Superior temporal gyrus (tissue), 1 donor: ENCODE measurements around the gene TUBB4A.

ENCODE experiments used
- DNase-seq: peaks from one replicate; pipeline ENCODE4 v3.0.0-alpha.2; 2016; ENCODE audit errors: extremely low spot score

TUBB4A gene

DNA sequence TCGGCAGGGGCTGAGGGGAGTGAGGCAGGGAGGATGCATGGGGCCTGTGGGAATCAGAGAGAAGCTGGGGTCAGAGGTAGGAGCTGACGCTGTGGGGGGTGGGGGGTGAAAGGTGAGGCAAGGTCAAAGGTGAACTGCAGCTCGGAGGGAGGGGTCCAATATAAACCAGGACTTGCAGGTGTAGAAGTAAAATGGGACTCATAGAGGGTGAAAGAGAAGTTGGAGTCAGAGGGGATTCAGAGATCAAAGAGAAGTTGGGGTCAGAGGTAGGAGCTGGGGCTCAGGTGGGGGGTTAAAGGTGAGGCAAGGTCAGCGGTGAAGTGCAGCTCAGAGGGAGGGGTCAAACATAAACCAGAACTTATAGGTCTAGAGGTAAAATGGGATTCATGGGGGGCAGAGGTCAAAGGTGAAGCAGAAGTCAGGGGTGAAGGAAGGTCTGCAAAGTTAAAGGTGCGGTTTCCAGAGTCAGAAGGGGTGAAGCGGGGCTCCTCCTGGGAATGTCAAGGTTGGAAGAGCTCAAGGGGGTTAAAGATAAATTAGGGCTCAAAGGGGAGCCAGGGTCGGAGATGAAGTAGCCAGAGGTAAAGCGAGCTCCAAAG, 7.6 kb downstream of the TUBB4A start:
- no peak for DNase-seq

DNA sequence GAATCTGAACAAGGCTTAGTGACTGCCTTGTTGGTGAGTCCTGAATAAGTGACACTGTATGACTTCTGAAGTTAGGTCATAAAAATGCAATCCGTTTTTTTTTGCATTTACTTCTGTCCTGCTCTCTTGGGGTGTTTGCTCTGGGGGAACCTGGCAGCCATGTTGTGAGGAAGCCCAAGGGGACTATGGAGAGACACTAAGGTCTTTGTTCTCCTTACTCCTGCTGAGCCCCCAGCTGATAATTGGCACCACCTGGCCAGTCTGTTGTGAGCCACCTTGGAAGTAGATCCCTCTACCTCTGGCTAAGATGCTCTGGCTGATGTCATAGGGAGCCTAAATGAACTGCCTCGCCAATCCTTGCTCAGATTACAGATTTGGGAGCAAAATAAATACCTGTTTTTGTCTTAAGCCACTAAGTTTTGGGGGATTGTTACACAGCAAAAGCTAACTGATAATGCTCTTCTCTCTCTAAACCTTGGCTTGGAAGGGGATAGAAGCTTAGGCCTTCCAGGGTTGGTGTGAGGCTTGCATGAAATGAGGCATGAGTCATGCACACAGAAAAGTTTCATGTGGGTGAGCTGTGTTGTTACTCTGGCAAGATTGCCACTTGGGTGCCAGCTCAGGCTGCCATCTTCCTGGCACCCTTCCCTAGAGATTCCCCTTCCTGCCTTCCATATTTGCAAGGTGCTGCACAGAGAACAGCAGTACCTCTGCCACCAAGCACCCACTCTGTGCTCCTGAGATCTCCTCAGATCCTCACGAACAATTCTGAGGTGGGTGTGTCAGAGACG, 10.1 kb downstream of the TUBB4A start:
- DNase-seq = peak; percentile 62

DNA sequence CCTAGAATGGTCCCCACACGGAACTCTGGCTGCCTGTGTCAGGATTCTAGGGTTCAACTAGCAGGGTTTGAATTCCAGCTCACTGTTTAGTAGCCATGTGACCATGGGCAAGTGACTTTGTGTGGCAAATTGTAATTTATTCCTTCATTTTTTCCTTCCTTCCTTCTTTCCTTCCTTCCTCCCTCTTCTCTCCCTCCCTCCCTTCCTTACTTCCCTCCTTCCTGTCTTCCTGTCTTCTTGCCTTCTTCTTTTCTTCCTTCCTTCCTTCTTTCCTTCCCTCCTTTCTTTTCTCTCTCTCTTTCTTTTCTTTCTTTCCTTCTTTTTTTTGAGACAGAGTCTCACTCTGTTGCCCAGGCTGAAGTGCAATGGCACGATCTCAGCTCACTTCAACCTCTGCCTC, 12.0 kb downstream of the TUBB4A start:
- no peak for DNase-seq

DNA sequence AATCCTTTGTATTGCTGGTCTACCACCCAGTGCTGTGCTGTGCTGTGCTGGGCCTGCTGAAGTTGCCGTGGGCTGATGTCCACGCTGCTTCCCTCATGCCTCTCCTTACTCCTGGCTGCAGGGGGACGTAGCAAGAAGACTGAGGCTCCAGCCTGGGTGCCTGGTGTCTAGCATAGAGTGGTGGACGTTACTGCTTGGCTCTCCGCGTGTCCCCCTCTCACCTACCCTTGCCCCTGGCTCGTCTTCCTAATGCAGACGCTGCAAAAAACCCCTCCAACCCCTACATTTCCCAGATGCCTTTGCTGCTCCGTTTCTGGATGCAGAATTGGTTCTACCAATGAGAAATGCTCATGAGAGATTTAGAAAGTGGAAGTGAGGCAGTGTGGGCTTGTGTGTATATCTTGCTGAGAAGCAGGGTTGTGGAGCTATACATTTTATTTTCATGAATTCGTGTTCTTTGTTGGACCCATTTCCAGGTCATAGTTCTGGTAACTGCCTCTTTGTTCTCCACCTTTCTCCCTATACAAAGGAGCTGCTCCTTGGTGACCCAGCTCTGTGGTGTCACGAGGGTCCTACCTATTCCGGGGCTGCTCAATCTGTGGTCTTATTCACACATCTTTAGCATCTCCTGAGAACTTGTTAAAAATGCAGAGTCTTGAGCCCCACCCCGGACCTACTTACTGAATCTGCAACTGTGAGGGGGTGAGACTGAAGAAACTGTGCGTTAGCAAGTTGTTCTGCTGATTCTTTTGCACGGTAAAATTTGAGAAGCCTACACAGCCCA, 12.6 kb downstream of the TUBB4A start:
- peak; percentile 50 for DNase-seq

DNA sequence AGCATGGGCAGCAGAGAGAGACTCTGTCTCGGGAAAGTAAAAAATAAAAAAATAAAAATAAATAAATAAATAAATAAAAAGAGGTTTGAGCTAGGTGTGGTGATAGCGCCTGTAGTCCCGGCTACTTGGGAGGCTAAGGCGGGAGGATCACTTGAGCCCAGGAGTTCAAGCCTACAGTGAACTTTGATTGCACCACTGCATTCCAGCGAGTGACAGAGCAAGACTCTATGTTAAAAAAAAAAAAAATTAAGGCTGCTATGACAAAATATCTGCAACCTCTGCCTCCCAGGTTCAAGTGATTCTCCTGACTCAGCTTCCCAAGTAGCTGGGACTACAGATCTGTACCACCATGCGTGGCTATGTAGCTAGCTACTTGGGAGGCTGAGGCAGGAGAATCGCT, 17.3 kb downstream of the TUBB4A start:
- DNase-seq = no peak

DNA sequence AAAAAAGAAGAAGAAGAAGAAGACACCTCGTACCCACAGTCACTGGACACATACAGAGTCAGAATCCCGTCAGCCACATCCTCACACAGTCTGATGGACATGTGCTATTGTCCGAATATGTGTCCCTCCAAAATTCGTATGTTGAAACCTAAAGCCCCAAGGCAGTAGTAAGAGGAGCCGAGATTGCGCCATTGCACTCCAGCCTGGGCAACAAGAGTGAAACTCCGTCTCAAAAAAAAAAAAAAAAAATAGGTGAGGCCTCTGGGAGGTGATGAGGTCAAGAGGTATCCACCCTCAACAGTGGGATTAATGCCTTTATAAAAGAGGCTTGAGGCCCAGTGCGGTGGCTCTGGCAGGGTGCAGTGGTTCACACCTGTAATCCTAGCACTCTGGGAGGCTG, 17.9 kb downstream of the TUBB4A start:
- DNase-seq = no peak

DNA sequence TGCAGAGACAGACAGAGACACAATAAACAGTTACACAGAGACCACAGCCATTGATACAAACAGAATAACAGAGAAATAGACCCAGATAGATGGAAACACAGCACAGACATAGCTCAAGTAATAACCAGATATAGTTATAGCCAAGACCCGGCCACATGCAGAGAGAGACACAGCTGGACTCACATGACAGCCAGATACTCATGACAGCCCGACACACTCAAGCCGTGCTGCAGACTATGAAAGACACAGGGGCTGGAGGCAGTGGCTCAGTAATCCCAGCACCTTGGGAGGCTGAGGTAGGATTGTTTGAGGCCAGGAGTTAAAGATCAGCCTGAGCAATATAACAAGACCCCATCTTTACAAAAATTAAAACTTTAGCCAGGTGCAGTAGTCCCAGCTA, 18.9 kb downstream of the TUBB4A start:
- DNase-seq = no peak

DNA sequence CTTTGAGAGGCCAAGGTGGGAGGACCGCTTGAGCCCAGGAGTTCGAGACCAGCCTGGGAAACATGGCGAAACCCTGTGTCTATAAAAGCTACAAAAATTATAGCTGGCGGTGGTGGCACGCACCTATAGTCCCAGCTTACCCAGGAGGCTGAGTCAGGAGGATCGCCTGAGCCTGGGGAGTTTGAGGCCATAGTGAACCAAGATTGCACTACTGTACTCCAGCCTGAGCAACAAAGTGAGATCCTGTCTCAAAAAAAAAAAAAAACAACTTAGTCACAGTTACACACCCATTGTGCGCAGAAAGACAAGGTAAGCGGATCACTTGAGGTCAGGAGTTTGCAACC, 19.8 kb downstream of the TUBB4A start:
- no peak for DNase-seq

DNA sequence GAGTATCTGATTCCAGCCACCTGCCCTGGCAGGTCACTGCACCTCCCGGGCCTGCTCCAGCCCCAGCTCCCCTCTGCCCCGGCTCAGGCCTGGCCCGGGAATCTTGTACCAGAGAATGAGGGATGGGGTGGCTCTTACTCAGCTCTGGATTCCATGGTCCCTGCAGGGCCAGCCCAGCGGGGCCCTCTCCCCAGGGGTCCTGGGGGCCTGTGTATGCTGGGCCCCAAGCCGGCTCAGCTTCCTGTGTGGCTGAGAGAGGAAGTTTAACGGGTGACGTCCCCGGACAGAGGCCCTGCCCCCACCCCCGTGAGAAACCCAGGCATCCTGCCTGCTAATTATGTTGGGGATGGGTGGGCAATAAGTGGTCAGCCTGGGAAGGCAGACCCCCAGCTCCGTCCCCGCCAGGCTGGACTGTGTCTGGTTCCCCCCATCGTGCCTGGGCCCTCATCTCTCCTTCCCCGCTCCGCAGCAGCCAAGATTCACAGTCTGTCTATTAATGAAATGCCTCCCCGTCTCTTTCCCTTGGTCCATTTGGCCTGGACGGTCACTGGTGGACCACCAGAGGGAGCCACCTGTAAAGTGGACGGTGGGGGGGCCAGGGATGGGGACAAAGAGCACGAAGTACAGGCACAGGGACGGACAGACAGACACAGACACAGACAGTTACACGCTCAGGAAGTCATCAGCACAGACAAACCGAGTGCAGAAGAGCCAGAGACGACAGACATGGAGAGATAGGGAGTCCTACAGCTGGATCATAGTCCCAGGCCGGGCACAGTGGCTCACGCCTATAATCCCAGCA, 20.4 kb downstream of the TUBB4A start, which contains the start of gene DENND1C:
DENND1C (minus strand) TSS at position 247 of the 802 bp plus-strand sequence; CDS start at position 155, 92 bp downstream.
- DNase-seq = peak; percentile 66

DNA sequence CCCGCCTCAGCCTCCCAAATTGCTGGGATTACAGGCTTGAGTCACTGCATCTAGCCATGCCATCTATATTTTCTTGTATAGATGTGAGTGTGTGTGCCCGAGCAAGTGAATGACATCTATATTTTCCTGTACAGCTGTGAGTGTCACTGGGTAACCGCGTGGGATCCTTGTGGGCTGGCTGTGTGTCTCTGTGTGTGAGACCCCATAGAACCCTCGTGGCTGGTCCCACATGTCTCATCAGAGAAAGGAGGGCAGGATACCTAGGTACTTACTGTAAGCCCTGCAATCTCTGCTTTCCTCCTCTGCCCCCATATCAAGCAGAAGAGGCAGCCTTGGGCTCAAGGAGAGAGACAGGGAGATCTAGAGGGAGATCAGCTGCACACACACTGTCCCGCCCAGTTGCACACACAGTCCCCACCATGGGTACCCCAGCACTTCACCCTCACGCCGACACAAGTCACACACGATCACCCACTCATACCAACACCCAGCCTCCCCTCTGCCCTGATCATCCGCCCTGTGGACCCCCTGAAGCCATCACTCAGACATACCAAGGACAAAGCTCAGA, 21.2 kb downstream of the TUBB4A start:
- DNase-seq = no peak

DNA sequence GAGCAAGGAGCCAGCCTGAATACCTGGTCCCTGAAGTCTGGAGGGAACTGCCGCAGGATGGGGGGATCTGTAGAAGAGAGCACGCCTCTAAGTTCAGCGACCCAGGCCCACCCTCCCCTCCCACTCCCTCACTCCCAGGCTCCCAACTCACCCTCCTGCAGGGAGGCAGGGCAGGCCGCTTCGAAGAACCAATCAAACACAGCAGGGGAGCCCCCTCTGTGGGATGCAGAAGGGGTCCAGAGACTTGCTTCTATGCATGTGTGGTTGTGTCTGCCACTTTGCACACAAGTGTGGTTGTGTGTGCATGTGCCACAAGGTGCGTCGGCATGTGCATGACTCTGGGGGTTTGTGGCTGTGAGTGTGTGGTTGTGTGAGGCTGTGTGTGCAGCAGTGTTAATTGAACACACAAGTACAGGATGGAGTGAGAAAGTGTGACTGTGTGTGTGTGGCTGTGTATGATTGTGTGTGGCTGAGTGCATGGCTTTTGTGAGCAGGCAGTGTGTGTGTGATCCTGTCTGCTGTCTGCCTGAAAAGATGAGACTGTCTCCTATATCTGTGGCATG, 22.2 kb downstream of the TUBB4A start:
- no peak for DNase-seq

DNA sequence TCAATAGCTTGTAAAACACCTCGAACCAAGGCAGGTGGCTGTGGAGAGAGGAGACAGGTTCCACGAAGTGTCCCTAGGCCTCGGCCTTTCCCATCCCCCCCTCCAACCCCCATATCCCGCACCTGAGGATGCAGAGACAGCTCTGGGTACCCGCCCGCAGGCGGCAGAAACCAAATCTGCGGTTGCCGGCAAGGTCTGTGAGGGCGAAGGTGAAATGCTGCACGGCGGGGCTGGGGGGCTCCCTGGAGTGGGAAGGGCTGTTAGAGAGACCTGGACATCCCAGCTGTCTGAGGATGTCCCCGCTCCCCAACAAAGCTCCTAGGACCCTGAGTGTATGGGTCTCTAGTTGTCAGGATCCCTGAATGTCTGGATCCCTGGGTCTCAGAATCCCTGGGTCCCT, 23.3 kb downstream of the TUBB4A start:
- no peak for DNase-seq

DNA sequence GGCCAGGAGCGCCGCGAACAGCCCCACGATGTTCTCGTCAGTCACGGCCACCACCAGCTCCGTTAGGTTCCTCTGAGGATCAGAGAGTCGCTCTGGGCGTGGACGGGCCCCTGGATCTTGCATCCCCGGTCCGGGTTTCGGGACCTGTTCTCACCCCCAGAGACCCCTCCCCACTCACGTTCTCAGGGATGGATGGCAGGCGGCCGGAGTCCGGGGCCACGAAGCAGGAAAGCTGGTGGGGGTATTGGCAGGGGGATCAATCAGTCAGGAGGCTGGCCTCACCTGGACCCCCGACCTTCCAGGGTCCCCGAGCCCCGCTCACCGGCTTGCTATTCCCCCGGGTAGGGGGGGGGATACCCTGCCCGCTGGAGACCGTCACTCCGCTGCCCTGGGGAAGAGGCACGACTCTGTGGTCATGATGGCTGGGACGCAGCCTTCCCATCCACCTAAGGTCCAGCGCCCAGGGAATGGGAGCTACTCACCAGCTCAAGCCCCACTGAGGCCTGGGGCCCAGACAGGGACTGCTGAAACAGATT, 25.1 kb downstream of the TUBB4A start:
- DNase-seq = no peak

DNA sequence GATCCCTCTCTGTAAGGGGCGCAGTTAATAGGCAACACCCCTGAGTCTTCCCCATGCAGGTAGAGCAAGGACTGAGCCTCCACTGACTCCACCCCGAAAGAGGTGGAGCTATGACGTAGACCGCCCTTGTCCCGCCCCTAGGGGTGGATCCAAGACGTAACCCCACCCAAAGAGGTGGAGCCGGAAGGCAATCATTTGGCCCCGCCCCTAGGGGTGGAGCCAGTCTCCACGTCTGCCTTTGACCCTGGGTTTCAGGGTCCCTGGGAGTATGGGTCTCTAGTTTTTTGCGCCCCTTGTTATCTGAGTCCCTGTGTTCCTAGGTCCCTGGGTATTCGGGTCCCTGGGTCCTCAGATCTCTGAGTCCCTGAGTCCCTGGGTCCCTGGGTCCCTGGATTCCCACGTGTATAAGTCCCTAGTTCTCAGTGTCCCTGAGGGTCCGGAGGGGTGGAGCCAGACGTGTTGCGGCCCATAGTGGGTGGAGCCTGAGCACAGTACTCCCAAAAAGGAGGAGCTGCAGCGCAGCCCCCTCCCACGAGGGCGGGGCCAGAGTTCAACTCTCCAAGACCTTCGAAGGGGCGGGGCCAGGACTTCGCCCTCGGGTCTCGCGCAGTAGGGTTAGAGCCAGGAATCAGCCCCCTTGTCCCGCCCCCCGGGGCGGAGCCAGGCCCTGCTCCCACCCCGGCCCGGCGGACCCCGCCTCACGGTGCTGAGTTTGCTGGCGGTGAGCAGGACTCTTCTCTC, 25.8 kb downstream of the TUBB4A start:
- DNase-seq = peak; percentile 79

DNA sequence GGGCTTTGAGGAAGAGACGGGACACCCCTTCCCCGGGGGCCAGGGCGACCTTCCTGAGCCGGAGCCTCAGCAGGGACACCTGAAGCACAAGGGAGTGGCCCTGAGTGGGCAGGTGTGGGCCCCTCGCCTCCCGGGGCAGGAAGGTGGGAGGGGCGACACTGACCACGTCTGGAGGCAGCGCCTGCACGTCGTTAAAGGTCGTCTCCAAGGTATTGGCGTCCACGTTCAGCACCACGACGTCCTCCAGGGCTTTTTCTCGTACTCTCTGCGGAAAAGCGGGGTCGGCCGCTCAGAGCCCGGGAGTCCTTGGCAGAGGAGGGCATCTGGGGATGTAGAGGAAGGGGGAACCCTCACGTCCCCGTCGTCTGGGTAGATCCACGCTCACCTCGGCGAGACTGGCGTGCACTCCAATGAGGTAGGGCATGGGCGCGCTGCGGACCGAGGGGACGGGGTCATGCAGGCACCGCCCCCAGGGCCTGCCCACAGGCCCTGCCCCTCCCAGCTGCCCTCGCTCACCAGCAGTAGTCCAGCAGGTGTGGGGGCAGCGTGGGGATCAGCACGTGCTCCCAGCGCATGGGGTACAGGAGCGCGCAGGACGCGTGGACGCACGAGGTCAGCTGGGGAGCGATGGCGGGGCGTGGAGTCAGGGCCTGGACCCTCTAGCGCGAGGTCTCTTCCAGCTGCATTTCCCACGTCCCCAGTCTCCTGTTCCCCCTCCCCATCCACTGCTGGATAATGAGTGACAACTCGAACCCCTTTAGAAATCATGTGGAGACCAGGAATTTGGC, 26.6 kb downstream of the TUBB4A start:
- no peak for DNase-seq

DNA sequence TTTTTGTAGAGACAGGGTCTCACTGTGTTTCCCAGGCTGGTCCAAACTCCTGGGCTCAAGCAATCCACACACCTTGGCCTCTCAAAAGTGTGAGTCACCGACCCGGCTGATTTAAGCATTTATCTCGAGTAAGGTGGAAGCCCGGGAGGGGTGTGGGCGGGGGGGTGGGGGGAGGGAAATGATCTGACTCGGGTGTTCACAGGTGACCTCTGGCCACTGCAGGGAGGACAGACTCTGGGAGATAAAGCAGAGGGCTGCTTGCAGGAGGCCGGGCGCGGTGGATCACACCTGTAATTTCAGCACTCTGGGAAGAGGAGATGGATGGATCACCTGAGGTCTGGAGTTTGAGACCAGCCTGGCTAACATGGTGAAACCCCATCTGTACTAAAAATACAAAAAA, 28.5 kb downstream of the TUBB4A start:
- DNase-seq = no peak

DNA sequence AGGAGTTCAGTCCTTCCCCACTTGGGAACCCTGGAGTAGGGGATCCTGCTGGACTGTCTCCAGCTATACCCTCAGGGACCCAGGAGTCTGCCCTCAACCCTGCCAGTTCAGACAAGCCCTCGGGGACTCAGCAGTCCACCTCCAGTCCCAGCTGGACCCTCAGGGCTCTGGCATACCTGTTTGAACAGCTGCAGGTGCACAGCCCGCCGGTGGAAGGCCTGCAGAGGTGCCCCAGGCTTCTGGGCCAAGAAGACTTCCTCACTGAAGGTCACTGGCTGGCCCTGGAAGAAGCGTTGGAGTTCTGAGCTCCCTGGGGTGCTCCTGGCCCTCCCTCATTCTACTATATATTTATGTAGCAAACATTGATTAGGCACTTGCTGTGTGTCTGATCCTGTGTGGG, 29.4 kb downstream of the TUBB4A start:
- DNase-seq = no peak

DNA sequence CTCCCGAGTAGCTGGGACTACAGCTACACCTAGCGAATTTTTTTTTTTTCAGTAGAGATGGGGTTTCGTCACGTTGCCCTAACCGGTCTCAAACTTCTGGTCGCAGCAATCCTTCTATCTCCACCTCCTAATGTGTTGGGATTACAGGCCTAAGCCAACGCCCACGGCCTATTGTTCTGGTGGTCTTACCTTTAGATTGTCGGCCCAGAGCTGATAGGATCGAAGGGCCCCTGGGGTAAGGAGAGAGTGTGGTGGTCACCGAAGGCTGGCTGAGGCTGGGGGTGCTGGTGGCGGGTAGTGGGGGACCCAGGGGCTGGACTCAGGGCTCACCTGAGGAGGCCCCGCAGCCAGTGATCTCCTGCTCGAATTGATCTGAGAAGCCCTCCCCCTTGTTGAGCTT, 31.0 kb downstream of the TUBB4A start:
- no peak for DNase-seq

DNA sequence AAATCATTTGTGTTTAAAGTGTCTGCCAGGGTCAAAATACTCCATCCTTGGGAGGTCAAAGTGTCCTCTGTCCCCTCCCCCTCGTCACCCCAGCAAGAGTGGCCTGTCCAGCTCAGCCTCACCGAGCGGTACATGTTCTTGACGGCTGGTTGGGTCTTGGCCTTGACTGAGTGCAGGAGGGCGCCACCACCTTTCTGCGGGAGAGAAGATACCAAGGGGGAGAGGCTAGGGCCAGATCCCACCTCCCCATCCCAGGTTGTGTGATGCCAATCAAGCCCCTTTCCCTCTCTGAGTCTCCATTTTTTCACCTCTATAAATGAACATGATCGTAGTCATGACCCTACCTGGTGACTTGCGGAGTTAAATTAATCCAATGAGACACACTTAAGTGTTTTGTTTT, 31.9 kb downstream of the TUBB4A start:
- DNase-seq = no peak

DNA sequence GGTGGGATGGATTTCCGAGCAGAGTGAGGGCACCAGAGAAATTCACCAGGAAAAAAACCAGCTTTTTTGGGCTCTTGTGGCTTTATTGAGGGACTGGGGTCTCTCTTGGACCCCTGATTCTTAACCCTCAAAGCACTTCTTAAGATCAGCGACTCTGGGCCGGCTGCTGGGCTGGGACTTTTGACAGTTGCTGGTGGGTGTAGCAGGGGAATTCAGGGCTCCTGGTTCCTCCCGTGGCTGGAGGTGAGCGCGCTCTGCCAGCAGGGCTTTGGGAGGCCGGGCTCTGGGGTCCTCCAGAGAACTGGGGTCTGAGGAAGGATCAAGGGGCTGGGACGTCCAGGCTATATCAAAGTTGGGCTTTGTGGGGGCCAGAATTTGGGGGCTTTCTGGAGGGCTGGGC, 34.7 kb downstream of the TUBB4A start:
- no peak for DNase-seq
